A549 (cell line): ENCODE measurements around the gene HSFX2. TPM values are rescaled to one million over a fixed set of nuclear protein-coding genes. Genes with fewer than 3 reads are reported as not detected.

Experiments
- ATAC-seq, 2 experiments: fragments of 200-7000 bp in 1 of 2; fragments of >200 bp in 1 of 2; cut with Nextera tagmentation in 1 of 2; cut with Tn5 transposase in 1 of 2; 3 replicates each; pipeline versions ENCODE4 v1.8.0 to v1.9.1; 2018 to 2020; ENCODE audit warnings: mild to moderate bottlenecking in 1 of 2, moderate library complexity in 1 of 2
- CTCF ChIA-PET: fragments of 300-600 bp; sonication (Branson Sonifier 250); formaldehyde crosslinking; extraction: SDS; loops from one replicate; lab custom pipeline; 2021; ENCODE audit warnings: antibody characterized with exemption, inconsistent platforms; lab: Yijun Ruan, JAX
- POLR2A ChIA-PET: fragments of 350-600 bp; formaldehyde crosslinking; extraction: SDS; loops from one replicate; lab custom pipeline; 2021; ENCODE audit warnings: antibody characterized with exemption, inconsistent platforms; lab: Yijun Ruan, JAX
- DNase-seq, 2 experiments: peaks; one replicate each; pipeline versions ENCODE4 v3.0.0 to v3.0.0-alpha.2; 2011 to 2016; ENCODE audit warnings: low read depth in 1 of 2, low spot score in 1 of 2
- FAIRE-seq: peaks from 2 replicates; lab custom pipeline; 2011; peaks lifted over from hg19 to GRCh38; lab: Jason Lieb, UNC
- H3K27ac ChIP-seq, 2 experiments: fragments of >200 bp; sonication (Bioruptor Twin); formaldehyde crosslinking; 3 replicates each; pipeline ENCODE4 v1.5.1; 2016 to 2017
- H3K4me1 ChIP-seq: fragments of >200 bp; sonication (Bioruptor Twin); formaldehyde crosslinking; 3 replicates; pipeline ENCODE4 v1.6.1; 2016
- H3K4me2 ChIP-seq: fragments of >200 bp; sonication (Bioruptor Twin); formaldehyde crosslinking; 3 replicates; pipeline ENCODE4 v1.6.1; 2016
- H3K4me3 ChIP-seq: fragments of >200 bp; sonication (Bioruptor Twin); formaldehyde crosslinking; 3 replicates; pipeline ENCODE4 v1.5.1; 2016
- H3K9me3 ChIP-seq: fragments of >200 bp; sonication (Bioruptor Twin); formaldehyde crosslinking; 3 replicates; pipeline ENCODE4 v1.6.1; 2016
- BCL3 ChIP-seq: fragments of >200 bp; sonication (Bioruptor Twin); formaldehyde crosslinking; IDR thresholded peaks from 3 replicates; pipeline ENCODE4 v1.6.1; 2016
- CBX8 ChIP-seq: fragments of 200-600 bp; sonication (generic); IDR thresholded peaks from 2 replicates; pipeline ENCODE4 v1.6.1; 2016
- CHD2 ChIP-seq: fragments of 150-350 bp; IDR thresholded peaks from 2 replicates; pipeline ENCODE4 v1.6.1; 2014; ENCODE audit warnings: low read length; ENCODE audit not compliant: partially characterized antibody
- CHD4 ChIP-seq: fragments of 200-600 bp; sonication (generic); IDR thresholded peaks from 2 replicates; pipeline ENCODE4 v1.6.1; 2016; ENCODE audit warnings: antibody characterized with exemption, mild to moderate bottlenecking, borderline replicate concordance
- ELK1 ChIP-seq: fragments of 150-350 bp; IDR thresholded peaks from 2 replicates; pipeline ENCODE4 v1.6.1; 2014; ENCODE audit warnings: low read depth, mild to moderate bottlenecking, low read length
- FOSL2 ChIP-seq, 2 experiments: fragments of 450-650 bp in 1 of 2; fragments of >200 bp in 1 of 2; sonication (Bioruptor Twin) in 1 of 2; formaldehyde crosslinking; IDR thresholded peaks; 2 replicates each; pipeline versions ENCODE4 v1.5.0 to v1.6.1; 2016 to 2020; ENCODE audit warnings: mild to moderate bottlenecking in 1 of 2, moderate library complexity in 1 of 2
- JUNB ChIP-seq: fragments of >200 bp; sonication (Bioruptor Twin); formaldehyde crosslinking; IDR thresholded peaks from 2 replicates; pipeline ENCODE4 v1.6.1; 2016
- KDM1A ChIP-seq: fragments of 200-600 bp; sonication (generic); IDR thresholded peaks from 2 replicates; pipeline ENCODE4 v1.6.1; 2016; ENCODE audit warnings: low read depth, mild to moderate bottlenecking
- MAFK ChIP-seq: fragments of 450-650 bp; IDR thresholded peaks from 2 replicates; pipeline ENCODE4 v1.6.1; 2014; ENCODE audit not compliant: partially characterized antibody
- MAX ChIP-seq: IDR thresholded peaks from 2 replicates; pipeline ENCODE4 v1.6.1; 2012
- NFE2L2 ChIP-seq: fragments of 150-350 bp; conservative IDR thresholded peaks from 2 replicates; pipeline ENCODE4 v1.6.1; 2014; ENCODE audit warnings: low read length
- NPAS2 ChIP-seq: fragments of 250-450 bp; sonication (Bioruptor Pico); IDR thresholded peaks from 2 replicates; pipeline ENCODE4 v1.8.0; 2022; ENCODE audit warnings: mild to moderate bottlenecking, moderate library complexity, borderline replicate concordance
- PBX3 ChIP-seq: IDR thresholded peaks from 2 replicates; pipeline ENCODE4 v1.6.1; 2012
- RAD21 ChIP-seq, 2 experiments: fragments of >200 bp in 1 of 2; sonication (Bioruptor Twin) in 1 of 2; formaldehyde crosslinking in 1 of 2; IDR thresholded peaks in 1 of 2; conservative IDR thresholded peaks in 1 of 2; 2 replicates in 1 of 2; 3 replicates in 1 of 2; pipeline ENCODE4 v1.6.1; 2012 to 2018; ENCODE audit warnings: inconsistent platforms in 1 of 2
- RARB ChIP-seq: fragments of 250-450 bp; sonication (Bioruptor Pico); IDR thresholded peaks from 2 replicates; pipeline ENCODE4 v1.8.0; 2021; ENCODE audit warnings: mild to moderate bottlenecking, moderate library complexity
- RCOR1 ChIP-seq: fragments of 150-350 bp; IDR thresholded peaks from 2 replicates; pipeline ENCODE4 v1.6.1; 2014; ENCODE audit warnings: antibody characterized with exemption, low read length, low read depth
- TFCP2L1 ChIP-seq: fragments of 250-450 bp; sonication (Bioruptor Pico); IDR thresholded peaks from 2 replicates; pipeline ENCODE4 v1.5.0; 2021; ENCODE audit warnings: mild to moderate bottlenecking
- TP53 ChIP-seq: fragments of 250-450 bp; sonication (Bioruptor Pico); IDR thresholded peaks from 2 replicates; pipeline ENCODE4 v1.5.0; 2021; ENCODE audit warnings: mild to moderate bottlenecking, moderate library complexity
- USF2 ChIP-seq: fragments of 450-650 bp; IDR thresholded peaks from 2 replicates; pipeline ENCODE4 v1.6.1; 2014; ENCODE audit warnings: antibody characterized with exemption
- ZC3H11A ChIP-seq: fragments of 450-650 bp; IDR thresholded peaks from 2 replicates; pipeline ENCODE4 v1.6.1; 2014; ENCODE audit warnings: antibody characterized with exemption, mild to moderate bottlenecking
- ZSCAN20 ChIP-seq: fragments of 250-450 bp; sonication (Bioruptor Pico); IDR thresholded peaks from 2 replicates; pipeline ENCODE4 v1.8.0; 2022; ENCODE audit warnings: mild to moderate bottlenecking, moderate library complexity
- WGBS: methylation state at CpG from one replicate; pipeline ENCODE4 v1.1.6; 2017; ENCODE audit errors: missing lambda C conversion rate; 5-methylcytosine and 5-hydroxymethylcytosine counted together
- polyA plus RNA-seq, 4 experiments: library from polyadenylated mRNA; depleted of rRNA in 3 of 4; stranded (reverse); fragments of >200 nt; fragmentation: RNase III in 1 of 4; extraction: RNeasy Plus Mini Kit Qiagen cat#74134 plus additional on column Dnase treatment in 1 of 4; gene quantifications; 2 replicates in 3 of 4; 3 replicates in 1 of 4; pipeline ENCODE4 v1.2.3, GENCODE V29; 2011 to 2017

Gene HSFX2
- polyA plus RNA-seq, 2 of the 4 experiments (the other 2 are of a cell fraction), result 0.10 TPM; not detected in 1

- no peak for DNase-seq
- ATAC-seq, result no peak
- FAIRE-seq, result no peak
- 15% methylated on average over 2 of the region's 2 CpGs for WGBS
- Histone ChIP-seq H3K4me2 (no peak overlapping the region), H3K4me3 (no peak overlapping the region), H3K27ac (no peak overlapping the region), H3K9me3 (no peaks in the 10 kb centered on the region), H3K4me1 (no peaks in the 10 kb centered on the region)
- ChIA-PET POLR2A (no interaction called here), CTCF (no interaction called here)
- TF ChIP-seq BCL3 (no peak), CBX8 (no peak), ZC3H11A (no peak), TFCP2L1 (CRISPR knock-in tag) (no peak), ZSCAN20 (CRISPR knock-in tag) (no peak), JUNB (no peak), ELK1 (no peak), NFE2L2 (no peak), CHD4 (no peak), TP53 (CRISPR knock-in tag) (no peak), FOSL2 (IDR thresholded peaks at IDR 0.05) (no peak), FOSL2 (CRISPR knock-in tag; IDR thresholded peaks at IDR 0.05) (no peak), CHD2 (no peak), NPAS2 (CRISPR knock-in tag) (no peak), KDM1A (no peak), RARB (CRISPR knock-in tag) (no peak), PBX3 (no peak)
Measured at GRCh38 chrX:149569770-149570169, 25.3 kb downstream of the HSFX2 start.

GRCh38 chrX:149568701-149569296 is 26.3 kb downstream of the HSFX2 start:
- CTCF ChIA-PET, result no interaction called here
- POLR2A ChIA-PET, result no interaction called here
- FAIRE-seq (peak; percentile 7), ATAC-seq (no peak), DNase-seq (no peak)
- Histone ChIP-seq H3K4me1 (no peaks in the 10 kb centered on the region), H3K4me2 (no peak overlapping the region), H3K9me3 (no peaks in the 10 kb centered on the region), H3K4me3 (no peak overlapping the region), H3K27ac (no peak overlapping the region)
- TF ChIP-seq NFE2L2 (no peak), USF2 (no peak), MAFK (no peak)
- 56% methylated on average over 5 of the region's 5 CpGs for WGBS

- Histone ChIP-seq H3K9me3 (no peaks in the 10 kb centered on the region), H3K4me1 (no peaks in the 10 kb centered on the region), H3K4me2 (no peak overlapping the region), H3K27ac (no peak overlapping the region), H3K4me3 (no peak overlapping the region)
- no peak for FAIRE-seq
- 59% methylated on average over 5 of the region's 7 CpGs for WGBS
- TF ChIP-seq RCOR1 (no peak), MAX (no peak), RAD21 (conservative IDR thresholded peaks at IDR 0.05 in 1 of 2, IDR thresholded peaks at IDR 0.05 in 1 of 2) (no peak)
- ATAC-seq, result no peak; a peak in 1 of 6 replicates
- POLR2A ChIA-PET, result no interaction called here
- no peak for DNase-seq
- CTCF ChIA-PET, result no interaction called here
Measured at GRCh38 chrX:149567621-149568417, 27.3 kb downstream of the HSFX2 start.
